Islet precursor cell (in vitro differentiated cells): ENCODE measurements around the gene CASP9.
"Not testable (repeated sequence)": the region's sequence is repeated elsewhere in the genome, so short reads cannot be mapped to it uniquely, and the experiment has no call there.

ENCODE experiments used
- DNase-seq: peaks from one replicate; pipeline ENCODE4 v3.0.0-alpha.2; 2018

CASP9 gene

DNA sequence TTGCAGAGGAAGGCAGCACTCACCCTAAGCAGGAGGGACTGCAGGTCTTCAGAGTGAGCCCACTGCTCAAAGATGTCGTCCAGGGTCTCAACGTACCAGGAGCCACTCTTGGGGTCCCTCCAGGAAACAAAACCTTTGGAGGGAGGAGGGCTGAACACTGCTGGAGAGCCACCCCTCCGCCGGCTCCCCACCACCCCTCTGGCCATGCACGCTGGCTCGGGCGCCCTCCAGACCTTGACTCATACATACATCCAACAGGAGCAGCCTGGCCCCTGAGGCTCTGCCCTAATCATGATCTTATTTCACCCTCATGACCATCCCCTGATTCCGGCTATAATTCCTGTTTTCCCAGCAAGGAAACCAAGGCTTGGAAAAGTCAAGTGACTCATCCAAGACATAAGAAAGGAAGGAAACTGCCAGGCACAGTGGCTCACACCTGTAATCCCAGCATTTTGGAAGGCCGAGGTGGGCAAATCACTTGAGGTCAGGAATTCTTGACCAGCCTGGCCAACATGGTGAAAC, 30.1 kb downstream of the CASP9 start:
- DNase-seq: no peak

- no peak for DNase-seq
Observed at GRCh38 chr1:15492596-15492995, 31.4 kb downstream of the CASP9 start.

DNA sequence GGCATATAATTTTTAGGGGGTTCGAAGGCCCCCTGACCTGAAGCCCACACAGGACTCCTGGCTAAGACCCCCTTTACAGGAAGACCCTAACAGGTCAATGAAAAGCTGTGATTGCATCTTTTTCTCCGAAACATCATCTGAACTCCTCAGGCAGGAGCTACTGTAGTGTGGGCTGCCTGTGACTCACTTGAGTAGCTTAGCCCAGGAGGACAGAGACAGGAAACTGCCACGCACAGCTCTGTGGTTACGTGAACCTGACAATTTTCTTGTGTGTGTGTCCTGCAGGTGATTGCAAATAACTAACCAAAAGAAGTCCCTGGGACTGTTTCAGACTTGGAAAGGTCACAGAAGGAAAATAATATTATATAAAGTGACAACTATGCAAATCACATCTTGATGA, 33.0 kb downstream of the CASP9 start:
- not testable (repeated sequence) for DNase-seq

DNA sequence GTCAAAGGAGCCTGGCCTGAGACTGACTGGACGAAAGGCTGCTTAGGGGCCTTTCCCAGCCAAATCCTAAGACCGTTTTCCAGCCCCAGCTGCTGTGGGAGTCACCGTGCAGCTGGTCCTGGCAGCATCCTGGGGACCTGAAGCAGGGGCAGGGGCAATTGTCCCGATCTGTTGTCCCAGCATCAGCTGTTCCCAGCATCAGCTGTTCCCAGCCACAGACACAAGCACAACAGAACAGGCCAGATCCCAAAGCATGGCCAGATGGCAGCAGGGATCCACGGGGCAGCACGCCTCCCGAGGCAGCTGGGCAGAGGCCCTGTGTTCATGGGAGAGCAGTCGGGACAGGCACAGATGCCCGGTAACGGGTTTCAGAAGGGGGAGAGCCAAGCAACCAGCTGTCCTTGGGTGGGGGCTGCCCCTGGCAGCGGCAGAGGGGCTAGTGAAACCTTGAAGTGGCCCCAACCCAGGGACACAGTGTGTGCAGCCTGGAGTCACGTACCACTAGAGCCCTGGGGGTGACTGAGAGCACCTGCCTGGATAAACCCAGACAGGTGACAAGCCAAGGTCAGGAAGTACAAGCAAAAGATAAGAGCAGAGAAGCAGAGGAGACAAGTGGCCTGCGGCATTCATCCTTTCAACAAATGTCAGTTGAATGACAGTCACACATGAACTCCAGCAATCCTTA, 34.8 kb downstream of the CASP9 start:
- DNase-seq: no peak

DNA sequence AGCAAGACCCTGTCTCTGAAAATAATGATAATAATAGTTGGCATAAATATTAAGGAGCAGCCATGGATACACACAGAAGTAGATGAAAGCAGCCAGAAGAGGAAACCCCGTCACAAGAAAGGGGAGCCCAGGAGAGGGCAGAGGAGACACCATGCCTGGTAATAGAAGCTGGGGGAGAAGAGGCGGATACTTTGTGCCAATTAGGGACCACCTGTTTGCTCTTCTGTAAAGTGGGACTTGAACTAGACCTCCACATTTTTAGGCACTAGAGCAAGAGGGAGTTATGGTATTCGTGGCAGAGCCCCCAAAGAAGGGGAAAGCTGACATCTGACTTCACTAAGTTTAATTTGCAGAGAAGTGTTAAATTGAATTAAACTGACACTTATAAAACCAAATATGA, 35.6 kb downstream of the CASP9 start:
- DNase-seq: no peak

- not testable (repeated sequence) for DNase-seq
Observed at GRCh38 chr1:15486844-15487610, 37.0 kb downstream of the CASP9 start.

DNA sequence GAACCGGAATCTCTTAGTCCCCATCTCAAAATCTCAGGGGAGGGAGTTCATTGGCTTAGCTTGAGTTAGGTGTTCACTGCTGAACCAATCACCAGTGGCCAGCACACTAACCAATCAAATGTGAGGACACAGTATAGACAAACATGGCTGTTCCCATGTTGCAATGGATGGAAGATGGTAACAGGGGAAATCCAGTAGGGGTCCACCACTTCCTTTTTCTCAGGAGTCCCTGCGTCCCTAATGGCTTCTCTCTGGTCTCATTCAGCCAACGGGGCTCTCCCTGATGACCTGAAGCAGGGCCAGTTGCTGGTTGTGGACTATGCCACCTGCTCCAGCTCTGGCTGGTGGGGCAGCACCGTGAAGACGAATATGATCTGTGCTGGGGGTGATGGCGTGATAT, 38.4 kb downstream of the CASP9 start:
- DNase-seq: no peak

- DNase-seq: not testable (repeated sequence)
Observed at GRCh38 chr1:15484443-15484842, 39.6 kb downstream of the CASP9 start.

- no peak for DNase-seq
Observed at GRCh38 chr1:15483971-15484370, 40.0 kb downstream of the CASP9 start.

DNA sequence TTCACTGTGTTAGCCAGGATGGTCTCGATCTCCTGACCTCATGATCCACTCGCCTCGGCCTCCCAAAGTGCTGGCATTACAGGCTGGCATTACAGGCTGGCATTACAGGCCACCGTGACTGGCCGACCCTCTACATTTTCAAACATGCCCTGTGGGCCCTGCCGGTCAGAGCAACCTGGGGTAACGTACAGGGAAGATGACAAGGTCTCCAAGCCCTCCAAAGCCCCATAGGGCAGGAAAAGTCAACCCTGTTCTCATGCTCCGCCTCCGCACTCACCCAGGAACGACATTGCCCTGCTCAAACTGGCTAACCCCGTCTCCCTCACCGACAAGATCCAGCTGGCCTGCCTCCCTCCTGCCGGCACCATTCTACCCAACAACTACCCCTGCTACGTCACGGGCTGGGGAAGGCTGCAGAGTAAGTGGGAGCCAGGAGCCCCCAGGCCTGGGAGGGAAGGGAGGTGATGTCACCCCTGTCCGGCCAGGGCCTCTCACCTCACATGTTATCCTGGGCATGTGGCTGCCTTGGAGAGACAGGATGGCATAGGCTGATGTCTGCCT, 41.0 kb downstream of the CASP9 start:
- DNase-seq: not testable (repeated sequence)

GRCh38 chr1:15482455-15482854, 41.6 kb downstream of the CASP9 start:
- DNase-seq: not testable (repeated sequence)

GRCh38 chr1:15479654-15480347, 44.2 kb downstream of the CASP9 start:
- no peak for DNase-seq

GRCh38 chr1:15477646-15478212, 46.3 kb downstream of the CASP9 start:
- no peak for DNase-seq

DNA sequence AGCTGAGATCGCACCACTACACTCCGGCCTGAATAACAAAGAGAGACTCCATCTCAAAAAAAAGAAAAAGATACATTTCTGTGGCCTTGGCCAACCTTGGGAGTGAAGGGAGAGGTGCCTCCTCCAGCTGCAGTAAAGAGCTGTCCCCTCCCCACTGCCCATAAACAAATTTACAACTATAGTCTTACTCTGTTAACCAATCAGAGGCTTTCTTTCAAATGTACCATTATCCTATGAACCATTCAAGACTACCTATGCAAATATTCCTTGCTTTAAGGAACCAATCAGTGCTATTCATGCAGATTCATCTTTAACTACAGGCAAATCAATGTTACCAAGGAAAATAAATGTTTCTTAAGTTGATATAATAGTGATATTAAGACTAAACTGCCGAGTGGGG, 47.1 kb downstream of the CASP9 start:
- no peak for DNase-seq

- DNase-seq: no peak
Observed at GRCh38 chr1:15475752-15476314, 48.2 kb downstream of the CASP9 start, which contains the start of gene CELA2B. Gene CELA2B, plus strand, starts transcription at chr1:15476104. Its CDS starts 22 bp downstream, at chr1:15476126.

DNA sequence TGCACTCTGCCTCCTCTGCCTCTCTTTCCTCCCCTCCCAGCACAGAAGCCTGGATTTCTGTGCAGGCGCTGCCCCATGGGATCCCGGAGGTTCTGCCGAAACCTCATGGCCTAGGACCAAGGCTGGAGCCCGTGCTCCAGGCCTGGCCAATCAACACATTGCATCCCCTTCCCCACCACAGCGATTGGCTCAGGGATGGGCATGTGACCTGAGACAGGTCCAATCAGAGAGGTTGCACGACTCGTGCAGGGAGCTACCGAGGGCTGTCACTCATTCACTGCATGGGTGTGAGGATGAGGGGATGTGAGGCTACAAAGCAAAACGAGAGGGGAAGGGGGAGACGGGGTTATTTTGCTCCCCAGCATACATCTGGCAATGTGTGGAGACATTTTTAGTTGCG, 51.4 kb downstream of the CASP9 start:
- no peak for DNase-seq

- DNase-seq: not testable (repeated sequence)
Observed at GRCh38 chr1:15471723-15472122, 52.3 kb downstream of the CASP9 start.

- DNase-seq: not testable (repeated sequence)
Observed at GRCh38 chr1:15471067-15471466, 52.9 kb downstream of the CASP9 start.

- not testable (repeated sequence) for DNase-seq
Observed at GRCh38 chr1:15469821-15470448, 54.1 kb downstream of the CASP9 start.

DNA sequence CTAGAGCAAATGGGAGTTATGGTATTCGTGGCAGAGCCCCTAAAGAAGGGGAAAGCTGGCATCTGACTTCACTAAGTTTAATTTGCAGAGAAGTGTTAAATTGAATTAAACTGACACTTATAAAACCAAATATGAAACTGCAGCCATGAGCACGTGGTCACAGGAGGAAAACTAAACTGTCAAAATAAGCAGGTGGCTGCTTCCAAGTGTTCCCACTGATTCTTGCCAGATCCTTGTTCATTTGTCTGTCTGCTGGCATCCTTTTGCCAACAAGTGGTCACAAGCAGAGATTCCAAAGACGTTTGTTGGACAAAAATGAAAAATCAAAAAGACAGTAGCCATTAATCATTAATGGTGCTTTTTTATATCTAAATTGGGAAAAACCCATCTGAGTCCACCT, 54.7 kb downstream of the CASP9 start:
- DNase-seq: no peak

GRCh38 chr1:15468145-15468544, 55.9 kb downstream of the CASP9 start:
- no peak for DNase-seq
